HCT116 (cell line): Measurements from ENCODE around the gene DHFR2. TPM values are rescaled to one million over a fixed set of nuclear protein-coding genes. Genes with fewer than 3 reads are reported as not detected.

Experiments used
- ATAC-seq: fragments of 200-7000 bp; cut with Tn5 transposase; 2 replicates; pipeline ENCODE4 v1.9.1; 2020; ENCODE audit warnings: mild to moderate bottlenecking, moderate library complexity
- BruUV-seq: library from RNA; stranded (reverse); fragments of 400-500 nt; replicated peaks from 2 replicates; lab custom pipeline; 2021; lab: Mats Ljungman, UMichigan
- CTCF ChIA-PET: fragments of 300-600 bp; sonication (Branson Sonifier 250); formaldehyde crosslinking; loops from one replicate; lab custom pipeline; 2021; ENCODE audit warnings: antibody characterized with exemption; lab: Charles Lee
- POLR2A ChIA-PET: fragments of 300-600, 350-600 bp; sonication (Branson Sonifier 250); formaldehyde crosslinking; loops from one replicate; lab custom pipeline; 2021; ENCODE audit warnings: antibody characterized with exemption; lab: Charles Lee
- RAD21 ChIA-PET, 2 experiments: fragments of 300-600 bp; sonication (Branson Sonifier 250); formaldehyde crosslinking; loops; one replicate each; lab custom pipeline; 2023; ENCODE audit warnings: low total read pairs in 2 of 2; ENCODE audit not compliant: uncharacterized antibody in 2 of 2, unreplicated experiment in 2 of 2, low non-redundant PET in 1 of 2; lab: Charles Lee
- DNase-seq: peaks from one replicate; pipeline ENCODE4 v3.0.0-alpha.2; 2010; ENCODE audit warnings: low read depth, low spot score
- H2AFZ ChIP-seq: fragments of 200-600 bp; shearing (Covaris generic), sonication (generic); 2 replicates; pipeline ENCODE4 v1.6.1; 2017; ENCODE audit warnings: low read depth, mixed run types, mixed read lengths, antibody characterized with exemption, low read length; ENCODE audit not compliant: poor library complexity, severe bottlenecking
- H3K27ac ChIP-seq: 2 replicates; pipeline ENCODE4 v1.5.1; 2012; ENCODE audit warnings: low read depth, low read length
- H3K27me3 ChIP-seq: fragments of 200-600 bp; sonication (generic); 2 replicates; pipeline ENCODE4 v1.6.1; 2016; ENCODE audit warnings: mixed run types, low read length, mixed read lengths; ENCODE audit not compliant: insufficient read depth
- H3K36me3 ChIP-seq, 2 experiments: fragments of 200-500 bp in 1 of 2; fragments of 200-600 bp in 1 of 2; sonication (Bioruptor generic) in 1 of 2; sonication (generic) in 1 of 2; 2 replicates each; pipeline versions ENCODE4 v1.5.1 to v1.6.1; 2014 to 2016; ENCODE audit warnings: low read length in 2 of 2, inconsistent platforms in 1 of 2, mixed read lengths in 1 of 2, mixed run types in 1 of 2; ENCODE audit not compliant: insufficient read depth in 2 of 2, control insufficient read depth in 1 of 2
- H3K4me1 ChIP-seq, 2 experiments: fragments of 200-600 bp in 1 of 2; sonication (generic) in 1 of 2; 2 replicates each; pipeline versions ENCODE4 v1.5.1 to v1.6.1; 2012 to 2017; ENCODE audit warnings: low read length in 2 of 2, inconsistent platforms in 1 of 2, mild to moderate bottlenecking in 1 of 2, mixed read lengths in 1 of 2, mixed run types in 1 of 2, moderate library complexity in 1 of 2; ENCODE audit not compliant: insufficient read depth in 2 of 2, control insufficient read depth in 1 of 2
- H3K4me2 ChIP-seq: fragments of 200-600 bp; sonication (generic); 2 replicates; pipeline ENCODE4 v1.6.1; 2017; ENCODE audit warnings: mixed run types, low read length, mixed read lengths
- H3K4me3 ChIP-seq, 2 experiments: fragments of 200-600 bp in 1 of 2; sonication (generic) in 1 of 2; replicated peaks in 1 of 2; 2 replicates each; pipeline ENCODE4 v1.5.1; 2011 to 2016; ENCODE audit warnings: low read length in 2 of 2, control low read depth in 1 of 2, low read depth in 1 of 2, mild to moderate bottlenecking in 1 of 2, mixed read lengths in 1 of 2, mixed run types in 1 of 2
- H3K79me2 ChIP-seq: fragments of 200-600 bp; sonication (generic); 2 replicates; pipeline ENCODE4 v1.6.1; 2017; ENCODE audit warnings: mild to moderate bottlenecking, mixed run types, low read length, moderate library complexity, mixed read lengths; ENCODE audit not compliant: insufficient read depth
- H3K9ac ChIP-seq: fragments of 200-600 bp; sonication (generic); 2 replicates; pipeline ENCODE4 v1.6.1; 2016; ENCODE audit warnings: low read length, mixed read lengths
- H3K9me2 ChIP-seq: fragments of 200-600 bp; sonication (generic), shearing (Covaris generic); 2 replicates; pipeline ENCODE4 v1.6.1; 2017; ENCODE audit warnings: mixed run types, mild to moderate bottlenecking, moderate library complexity; ENCODE audit not compliant: insufficient read depth
- H3K9me3 ChIP-seq, 2 experiments: fragments of 200-500 bp in 1 of 2; fragments of 200-600 bp in 1 of 2; sonication (Bioruptor generic) in 1 of 2; sonication (generic) in 1 of 2; 2 replicates each; pipeline ENCODE4 v1.6.1; 2014 to 2017; ENCODE audit warnings: low read length in 2 of 2, mixed read lengths in 2 of 2, inconsistent platforms in 1 of 2, low read depth in 1 of 2, mild to moderate bottlenecking in 1 of 2, mixed run types in 1 of 2, moderate library complexity in 1 of 2; ENCODE audit not compliant: control insufficient read depth in 1 of 2, insufficient read depth in 1 of 2
- H4K20me1 ChIP-seq: fragments of 200-600 bp; sonication (generic), shearing (Covaris generic); 2 replicates; pipeline ENCODE4 v1.6.1; 2017; ENCODE audit warnings: mixed run types, mild to moderate bottlenecking, moderate library complexity; ENCODE audit not compliant: insufficient read depth
- CBX3 ChIP-seq: IDR thresholded peaks from 2 replicates; pipeline ENCODE4 v1.6.1; 2012; ENCODE audit warnings: low read depth
- EZH2phosphoT487 ChIP-seq: fragments of 200-600 bp; IDR thresholded peaks from 2 replicates; pipeline ENCODE4 v1.6.1; 2018; ENCODE audit warnings: antibody characterized with exemption, borderline replicate concordance
- SIN3A ChIP-seq: IDR thresholded peaks from 2 replicates; pipeline ENCODE4 v1.6.1; 2012; ENCODE audit warnings: low read depth
- TCF7L2 ChIP-seq: IDR thresholded peaks from 2 replicates; pipeline ENCODE4 v1.7.0; 2011; ENCODE audit warnings: borderline replicate concordance, inconsistent platforms; ENCODE audit not compliant: insufficient read depth, insufficient read length; ENCODE audit errors: extremely low read depth
- ZNF274 ChIP-seq: fragments of 200-500 bp; sonication (Bioruptor generic); IDR thresholded peaks from 2 replicates; pipeline ENCODE4 v1.6.1; 2014; ENCODE audit warnings: mild to moderate bottlenecking, low read depth, low read length, inconsistent platforms
- intact Hi-C: fragments of 100-400 bp; cut with micrococcal nuclease; formaldehyde crosslinking; loops from 2 replicates; pipeline ENCODE4 v1.10.0; 2022
- total RNA-seq: library from RNA; stranded (reverse); gene quantifications from one replicate; pipeline ENCODE4 v1.2.1, GENCODE V29; 2021; ENCODE audit not compliant: unreplicated experiment
- TF ChIP-seq, protein P1 (sequence below): IDR thresholded peaks from 2 replicates; pipeline ENCODE4 v1.6.1; 2012
- TF ChIP-seq, protein P2 (sequence below): IDR thresholded peaks from 2 replicates; pipeline ENCODE4 v1.6.1; 2011; ENCODE audit warnings: mild to moderate bottlenecking, low read length, moderate library complexity; ENCODE audit not compliant: insufficient replicate concordance; ENCODE audit errors: extremely low read depth

The DHFR2 gene
- total RNA-seq, 1 experiment from 2014 or later: 1.8 TPM

DNA sequence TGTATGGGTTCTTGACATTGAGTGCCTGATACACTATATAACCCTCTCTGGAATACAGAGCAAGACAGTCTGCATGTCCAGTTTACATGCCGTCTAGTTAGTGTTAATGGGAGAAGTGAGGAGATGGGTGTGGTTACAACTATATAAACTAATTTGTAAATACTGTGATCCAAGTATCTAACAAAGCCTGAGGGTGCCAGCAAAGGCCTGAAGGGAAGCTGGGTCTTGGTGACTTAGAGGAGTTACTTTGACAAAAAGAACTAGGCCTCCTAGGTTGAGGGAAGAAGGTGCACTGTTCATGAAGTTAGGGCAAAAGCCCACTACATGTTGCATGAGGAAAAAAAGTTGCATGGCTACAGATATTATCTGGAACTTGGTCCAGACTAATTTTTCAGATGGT, 2.4 kb upstream of the DHFR2 start:
- ATAC-seq: no peak
- Histone ChIP-seq H3K9ac (no peak overlapping the region), H3K4me3 (no peak overlapping the region)
- TF ChIP-seq SIN3A: no peak
- TF ChIP-seq, protein P1, sequence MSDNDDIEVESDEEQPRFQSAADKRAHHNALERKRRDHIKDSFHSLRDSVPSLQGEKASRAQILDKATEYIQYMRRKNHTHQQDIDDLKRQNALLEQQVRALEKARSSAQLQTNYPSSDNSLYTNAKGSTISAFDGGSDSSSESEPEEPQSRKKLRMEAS: no peak
- TF ChIP-seq CBX3: no peak
- no peak for TF ChIP-seq TCF7L2
- no peak for TF ChIP-seq EZH2phosphoT487
- TF ChIP-seq, protein P2, sequence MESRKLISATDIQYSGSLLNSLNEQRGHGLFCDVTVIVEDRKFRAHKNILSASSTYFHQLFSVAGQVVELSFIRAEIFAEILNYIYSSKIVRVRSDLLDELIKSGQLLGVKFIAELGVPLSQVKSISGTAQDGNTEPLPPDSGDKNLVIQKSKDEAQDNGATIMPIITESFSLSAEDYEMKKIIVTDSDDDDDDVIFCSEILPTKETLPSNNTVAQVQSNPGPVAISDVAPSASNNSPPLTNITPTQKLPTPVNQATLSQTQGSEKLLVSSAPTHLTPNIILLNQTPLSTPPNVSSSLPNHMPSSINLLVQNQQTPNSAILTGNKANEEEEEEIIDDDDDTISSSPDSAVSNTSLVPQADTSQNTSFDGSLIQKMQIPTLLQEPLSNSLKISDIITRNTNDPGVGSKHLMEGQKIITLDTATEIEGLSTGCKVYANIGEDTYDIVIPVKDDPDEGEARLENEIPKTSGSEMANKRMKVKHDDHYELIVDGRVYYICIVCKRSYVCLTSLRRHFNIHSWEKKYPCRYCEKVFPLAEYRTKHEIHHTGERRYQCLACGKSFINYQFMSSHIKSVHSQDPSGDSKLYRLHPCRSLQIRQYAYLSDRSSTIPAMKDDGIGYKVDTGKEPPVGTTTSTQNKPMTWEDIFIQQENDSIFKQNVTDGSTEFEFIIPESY: no peak
- no peak for TF ChIP-seq ZNF274
- TF ChIP-seq, all 23 proteins: peak for 0
- H3K27ac ChIP-seq: no peak overlapping the region
- no peaks in the 10 kb centered on the region for H3K9me3 ChIP-seq
- no peak overlapping the region for H2AFZ ChIP-seq
- H3K9me2 ChIP-seq: no peaks in the 10 kb centered on the region
- H3K4me2 ChIP-seq: no peak overlapping the region
- no peak for DNase-seq
- no peaks in the 10 kb centered on the region for H4K20me1 ChIP-seq
- POLR2A ChIA-PET: no interaction called here
- peaks cover 6 to 15% of the 10 kb centered on the region in 2 experiments; a peak in 3 of 4 replicates for H3K4me1 ChIP-seq
- no TSS peak for BruUV-seq
- CTCF ChIA-PET: no interaction called here
- intact Hi-C loops: loop anchor here (10.0 kb wide), 1 partner anchor 220 kb away; no protein-coding TSS in a partner anchor
- H3K36me3 ChIP-seq: no peaks in the 10 kb centered on the region; a peak in 1 of 4 replicates
- H3K79me2 ChIP-seq: peaks cover 14% of the 10 kb centered on the region; the same call in 1 of the 2 replicates
- H3K27me3 ChIP-seq: no peaks in the 10 kb centered on the region
- RAD21 ChIA-PET: no interaction called here
